IPS DF 6.9 (cell line): Measurements from ENCODE around the gene AVEN.

ENCODE experiments used
- DNase-seq: peaks from one replicate; pipeline ENCODE4 v3.0.0-alpha.2; 2013; ENCODE audit warnings: low read depth, low spot score
- H3K27ac ChIP-seq: one replicate; pipeline ENCODE4 v1.5.1; 2013; ENCODE audit warnings: low read length, control low read depth
- H3K27me3 ChIP-seq: 2 replicates; pipeline ENCODE4 v1.6.1; 2013; ENCODE audit warnings: mild to moderate bottlenecking, low read length; ENCODE audit not compliant: control insufficient read depth, insufficient read depth
- H3K36me3 ChIP-seq: 2 replicates; pipeline ENCODE4 v1.6.1; 2013; ENCODE audit warnings: low read length; ENCODE audit not compliant: control insufficient read depth, insufficient read depth
- H3K4me1 ChIP-seq: 2 replicates; pipeline ENCODE4 v1.6.1; 2013; ENCODE audit warnings: low read length; ENCODE audit not compliant: control insufficient read depth, insufficient read depth
- H3K4me3 ChIP-seq: 2 replicates; pipeline ENCODE4 v1.5.1; 2013; ENCODE audit warnings: mild to moderate bottlenecking, low read length
- H3K9me3 ChIP-seq: 2 replicates; pipeline ENCODE4 v1.6.1; 2013; ENCODE audit warnings: low read length, inconsistent platforms; ENCODE audit not compliant: control insufficient read depth, insufficient read depth
- WGBS: extraction: QIAGEN DNeasy Blood & Tissue Kit; methylation state at CpG from one replicate; pipeline ENCODE4 v1.1.7; 2013; ENCODE audit warnings: mixed read lengths, missing lambda C conversion rate; ENCODE audit not compliant: insufficient read length, insufficient coverage; 5-methylcytosine and 5-hydroxymethylcytosine counted together

Gene AVEN

DNA sequence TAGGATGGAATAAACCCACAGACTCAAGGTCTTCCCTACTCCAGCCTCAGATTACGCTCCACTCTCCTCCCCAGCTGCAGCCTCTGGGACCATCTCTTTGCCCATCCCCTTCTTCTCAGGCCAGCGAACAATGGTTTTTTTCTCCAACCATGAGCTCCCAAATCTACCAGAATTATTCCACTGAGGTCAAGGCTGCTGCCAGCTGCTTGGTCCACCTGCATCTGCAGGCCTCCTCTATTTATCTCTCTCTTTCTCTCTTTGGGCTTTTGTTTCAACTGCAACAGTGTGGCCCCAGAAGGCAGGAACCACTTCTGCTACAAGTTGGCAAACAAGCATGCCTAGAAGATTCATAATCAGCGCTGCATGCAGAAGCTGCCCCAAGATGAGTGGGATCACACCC is 51.6 kb downstream of the AVEN start:
- no peak for DNase-seq
- no peaks in the 10 kb centered on the region for H3K27me3 ChIP-seq
- no peak overlapping the region for H3K27ac ChIP-seq
- H3K4me3 ChIP-seq, result no peak overlapping the region
- no peaks in the 10 kb centered on the region for H3K9me3 ChIP-seq
- peaks cover 1% of the 10 kb centered on the region; the same call in 1 of the 2 replicates for H3K4me1 ChIP-seq
- H3K36me3 ChIP-seq, result no peaks in the 10 kb centered on the region
- no CpG with 5 or more reads among the region's 3 CpGs for WGBS

GRCh38 chr15:33985751-33986150 is 53.3 kb downstream of the AVEN start:
- no CpG with 5 or more reads among the region's 3 CpGs for WGBS
- Histone ChIP-seq H3K9me3 (no peaks in the 10 kb centered on the region), H3K4me3 (no peak overlapping the region), H3K27me3 (no peaks in the 10 kb centered on the region), H3K27ac (no peak overlapping the region), H3K36me3 (no peaks in the 10 kb centered on the region), H3K4me1 (peaks cover 1% of the 10 kb centered on the region; the same call in 1 of the 2 replicates)
- DNase-seq, result no peak

GRCh38 chr15:33985287-33985686 is 53.7 kb downstream of the AVEN start:
- H3K9me3 ChIP-seq, result no peaks in the 10 kb centered on the region

DNA sequence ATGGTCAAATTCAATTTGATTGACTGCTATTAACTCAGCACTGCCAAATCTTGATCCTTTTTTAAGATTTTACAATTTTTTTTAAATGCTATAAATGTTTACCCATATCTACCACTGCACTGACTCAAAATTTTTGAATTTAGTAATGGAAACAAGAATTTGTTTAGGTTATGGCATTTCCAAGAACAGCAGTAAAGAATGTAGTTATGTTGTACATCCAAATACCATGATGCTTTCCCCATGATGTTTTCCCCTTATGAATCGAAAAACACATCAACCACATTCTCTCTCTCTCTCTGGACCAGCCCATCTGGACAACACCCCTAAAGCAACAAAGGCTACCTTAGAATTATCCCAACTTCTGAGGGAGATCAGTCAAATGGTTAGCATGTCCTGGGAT is 56.5 kb downstream of the AVEN start:
- peaks cover 1% of the 10 kb centered on the region; the same call in 1 of the 2 replicates for H3K4me1 ChIP-seq
- no CpG with 5 or more reads among the region's 1 CpG for WGBS
- H3K27ac ChIP-seq, result no peak overlapping the region
- no peaks in the 10 kb centered on the region for H3K9me3 ChIP-seq
- no peaks in the 10 kb centered on the region for H3K36me3 ChIP-seq
- DNase-seq, result no peak
- H3K27me3 ChIP-seq, result no peaks in the 10 kb centered on the region
- no peak overlapping the region for H3K4me3 ChIP-seq

More at GRCh38 chr15:33985287-33985686, 53.7 kb downstream of the AVEN start:
- DNase-seq, result no peak
- Histone ChIP-seq H3K36me3 (no peaks in the 10 kb centered on the region), H3K4me3 (no peak overlapping the region), H3K27me3 (no peaks in the 10 kb centered on the region), H3K4me1 (peaks cover 1% of the 10 kb centered on the region; the same call in 1 of the 2 replicates), H3K27ac (no peak overlapping the region)
- no CpG with 5 or more reads among the region's 1 CpG for WGBS

GRCh38 chr15:33980159-33980558 is 58.8 kb downstream of the AVEN start:
- Histone ChIP-seq H3K36me3 (no peaks in the 10 kb centered on the region), H3K4me3 (no peak overlapping the region), H3K27ac (no peak overlapping the region), H3K9me3 (no peaks in the 10 kb centered on the region), H3K27me3 (no peaks in the 10 kb centered on the region), H3K4me1 (no peaks in the 10 kb centered on the region)
- DNase-seq, result no peak
- no CpG with 5 or more reads among the region's 7 CpGs for WGBS

- Histone ChIP-seq H3K9me3 (no peaks in the 10 kb centered on the region), H3K4me1 (no peaks in the 10 kb centered on the region), H3K27me3 (no peaks in the 10 kb centered on the region), H3K27ac (no peak overlapping the region), H3K36me3 (no peaks in the 10 kb centered on the region), H3K4me3 (no peak overlapping the region)
- no CpG with 5 or more reads among the region's 4 CpGs for WGBS
- no peak for DNase-seq
Measured at GRCh38 chr15:33975022-33975565, 63.9 kb downstream of the AVEN start.

DNA sequence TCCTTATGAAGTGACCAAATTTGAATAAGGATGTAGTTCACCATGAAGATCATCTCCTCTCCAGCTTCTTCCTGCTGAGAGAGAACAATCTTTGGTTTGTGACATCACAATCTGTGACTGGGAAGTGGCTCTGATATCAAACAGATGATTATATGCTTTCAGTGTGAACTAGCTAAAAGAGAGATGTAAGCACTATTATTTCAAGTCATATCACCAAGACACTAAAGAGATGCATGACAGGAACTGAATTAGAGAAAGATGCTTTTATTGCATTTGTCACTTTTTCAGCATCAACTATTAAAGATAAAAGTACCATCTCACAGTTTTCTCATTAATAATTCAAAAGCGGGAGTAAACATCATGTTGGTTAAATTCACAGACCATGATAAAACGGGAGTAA is 67.2 kb downstream of the AVEN start:
- DNase-seq, result no peak
- H3K4me3 ChIP-seq, result no peak overlapping the region

GRCh38 chr15:33968821-33969220 is 70.2 kb downstream of the AVEN start:
- Histone ChIP-seq H3K27ac (no peak overlapping the region), H3K27me3 (no peaks in the 10 kb centered on the region), H3K9me3 (no peaks in the 10 kb centered on the region), H3K4me3 (no peak overlapping the region), H3K36me3 (no peaks in the 10 kb centered on the region), H3K4me1 (no peaks in the 10 kb centered on the region)
- WGBS, result no CpG with 5 or more reads among the region's 3 CpGs
- no peak for DNase-seq

More for the DNA sequence above, 67.2 kb downstream of the AVEN start:
- no CpG with 5 or more reads among the region's 2 CpGs for WGBS
- no peaks in the 10 kb centered on the region for H3K27me3 ChIP-seq
- H3K36me3 ChIP-seq, result no peaks in the 10 kb centered on the region
- H3K27ac ChIP-seq, result no peak overlapping the region
- no peaks in the 10 kb centered on the region for H3K9me3 ChIP-seq
- no peaks in the 10 kb centered on the region for H3K4me1 ChIP-seq

DNA sequence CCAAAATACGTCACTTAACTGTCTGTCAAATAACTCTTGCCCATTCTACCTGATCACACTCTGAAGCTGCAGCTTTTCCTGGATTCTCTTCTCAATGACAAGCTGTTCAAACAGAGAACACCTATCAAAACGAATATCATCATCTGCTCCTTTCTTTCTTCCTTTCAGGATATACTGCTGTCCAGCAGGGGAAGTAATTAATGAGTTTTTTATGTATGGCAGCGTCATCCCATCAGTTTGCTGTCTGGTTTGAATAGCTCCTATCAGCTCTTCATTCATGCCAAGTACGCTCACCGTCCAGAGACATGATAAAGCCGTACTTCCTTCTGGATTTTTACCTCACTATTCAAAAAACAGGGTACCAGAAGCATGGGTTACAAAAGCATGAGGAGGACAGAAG is 70.8 kb downstream of the AVEN start, which contains the start of gene CHRM5:
Gene CHRM5, plus strand, starts transcription at position 274 of the 400 bp plus-strand sequence. CDS start 94,221 bp downstream, outside the sequence.
- no peaks in the 10 kb centered on the region for H3K36me3 ChIP-seq
- no peak within 1 kb of the TSS for H3K4me3 ChIP-seq
- no peaks in the 10 kb centered on the region for H3K4me1 ChIP-seq
- H3K9me3 ChIP-seq, result no peaks in the 10 kb centered on the region
- no CpG with 5 or more reads among the region's 6 CpGs for WGBS
- no peak for DNase-seq
- H3K27me3 ChIP-seq, result no peaks in the 10 kb centered on the region
- H3K27ac ChIP-seq, result no peak within 1 kb of the TSS

- Histone ChIP-seq H3K27me3 (no peaks in the 10 kb centered on the region), H3K27ac (no peak overlapping the region), H3K36me3 (no peaks in the 10 kb centered on the region), H3K4me1 (no peaks in the 10 kb centered on the region), H3K9me3 (no peaks in the 10 kb centered on the region), H3K4me3 (no peak overlapping the region)
- no CpG with 5 or more reads among the region's 2 CpGs for WGBS
- DNase-seq, result no peak
Measured at GRCh38 chr15:33964665-33965040, 74.4 kb downstream of the AVEN start.
